IMR-90 (cell line): ENCODE data around the gene JSRP1. TPM values are rescaled to one million over a fixed set of nuclear protein-coding genes. Genes with fewer than 3 reads are reported as not detected.

Source experiments
- ATAC-seq: fragments of 200-7000 bp; cut with Tn5 transposase; 2 replicates; pipeline ENCODE4 v1.9.1; 2020; ENCODE audit warnings: low read depth, mild to moderate bottlenecking, moderate library complexity
- BruUV-seq: library from RNA; stranded (reverse); fragments of 400-500 nt; replicated peaks from 2 replicates; lab custom pipeline; 2021; lab: Mats Ljungman, UMichigan
- CTCF ChIA-PET: fragments of 300-600 bp; formaldehyde crosslinking; extraction: SDS; loops from one replicate; lab custom pipeline; 2021; ENCODE audit warnings: antibody characterized with exemption; lab: Yijun Ruan, JAX
- POLR2A ChIA-PET: fragments of 300-600 bp; sonication (Branson Sonifier 250); formaldehyde crosslinking; loops from one replicate; lab custom pipeline; 2022; ENCODE audit warnings: antibody characterized with exemption; ENCODE audit not compliant: unreplicated experiment; lab: Charles Lee
- DNase-seq: peaks from one replicate; pipeline ENCODE4 v3.0.0; 2013
- H2AFZ ChIP-seq: replicated peaks from 2 replicates; pipeline ENCODE3; 2013; ENCODE audit warnings: low read length, mild to moderate bottlenecking; ENCODE audit not compliant: poor library complexity
- H2AK5ac ChIP-seq: 2 replicates; pipeline ENCODE4 v1.6.1; 2013; ENCODE audit warnings: low read depth, low read length, inconsistent platforms
- H2AK9ac ChIP-seq: replicated peaks from 2 replicates; pipeline ENCODE3; 2013; ENCODE audit warnings: mild to moderate bottlenecking, low read depth, low read length, moderate library complexity; ENCODE audit not compliant: poor library complexity
- H2BK120ac ChIP-seq: 2 replicates; pipeline ENCODE4 v1.6.1; 2013; ENCODE audit warnings: low read depth, low read length, inconsistent platforms
- H2BK15ac ChIP-seq: 3 replicates; pipeline ENCODE4 v1.6.1; 2013; ENCODE audit warnings: low read depth, low read length, inconsistent platforms
- H2BK20ac ChIP-seq: 2 replicates; pipeline ENCODE4 v1.6.1; 2013; ENCODE audit warnings: low read depth, mild to moderate bottlenecking, inconsistent platforms, low read length, moderate library complexity
- H2BK5ac ChIP-seq: 2 replicates; pipeline ENCODE4 v1.6.1; 2013; ENCODE audit warnings: mild to moderate bottlenecking, low read depth, low read length, inconsistent platforms; ENCODE audit not compliant: poor library complexity, severe bottlenecking
- H3K14ac ChIP-seq: replicated peaks from 2 replicates; pipeline ENCODE4 v1.6.1; 2013; ENCODE audit warnings: low read depth, low read length, inconsistent platforms
- H3K18ac ChIP-seq: 2 replicates; pipeline ENCODE4 v1.6.1; 2013; ENCODE audit warnings: low read depth, low read length, control low read depth
- H3K23ac ChIP-seq: 2 replicates; pipeline ENCODE4 v1.6.1; 2013; ENCODE audit warnings: low read depth, low read length, inconsistent platforms
- H3K27ac ChIP-seq: 2 replicates; pipeline ENCODE4 v1.5.1; 2013; ENCODE audit warnings: mild to moderate bottlenecking, control low read depth, low read length; ENCODE audit not compliant: insufficient read depth
- H3K27me3 ChIP-seq: 2 replicates; pipeline ENCODE4 v1.6.1; 2013; ENCODE audit warnings: low read length; ENCODE audit not compliant: control insufficient read depth, insufficient read depth
- H3K36me3 ChIP-seq: 2 replicates; pipeline ENCODE4 v1.6.1; 2013; ENCODE audit warnings: low read length, mixed read lengths; ENCODE audit not compliant: control insufficient read depth, insufficient read depth
- H3K4ac ChIP-seq: 2 replicates; pipeline ENCODE4 v1.6.1; 2013; ENCODE audit warnings: low read depth, low read length, inconsistent platforms
- H3K4me1 ChIP-seq: 2 replicates; pipeline ENCODE4 v1.6.1; 2013; ENCODE audit warnings: low read length, mixed read lengths; ENCODE audit not compliant: control insufficient read depth, insufficient read depth
- H3K4me2 ChIP-seq: 2 replicates; pipeline ENCODE4 v1.6.1; 2013; ENCODE audit warnings: low read depth, mild to moderate bottlenecking, control low read depth, low read length, moderate library complexity
- H3K4me3 ChIP-seq: 2 replicates; pipeline ENCODE4 v1.5.1; 2013; ENCODE audit warnings: low read depth, mild to moderate bottlenecking, control low read depth, low read length, moderate library complexity; ENCODE audit not compliant: insufficient read depth
- H3K56ac ChIP-seq: 2 replicates; pipeline ENCODE4 v1.6.1; 2013; ENCODE audit warnings: low read length, inconsistent platforms; ENCODE audit not compliant: insufficient read depth; ENCODE audit errors: extremely low read depth
- H3K79me1 ChIP-seq, 2 experiments: 2 replicates each; pipeline ENCODE4 v1.6.1; 2013; ENCODE audit warnings: low read length in 2 of 2, inconsistent platforms in 1 of 2, low read depth in 1 of 2
- H3K9ac ChIP-seq: 2 replicates; pipeline ENCODE4 v1.6.1; 2013; ENCODE audit warnings: low read depth, low read length, control low read depth
- H3K9me1 ChIP-seq: 2 replicates; pipeline ENCODE4 v1.6.1; 2013; ENCODE audit warnings: low read length, inconsistent platforms; ENCODE audit not compliant: insufficient read depth
- H3K9me3 ChIP-seq: 2 replicates; pipeline ENCODE4 v1.6.1; 2013; ENCODE audit warnings: low read length; ENCODE audit not compliant: control insufficient read depth, insufficient read depth
- H4K20me1 ChIP-seq: 2 replicates; pipeline ENCODE4 v1.6.1; 2013; ENCODE audit warnings: low read length, inconsistent platforms; ENCODE audit not compliant: insufficient read depth
- H4K5ac ChIP-seq: 2 replicates; pipeline ENCODE4 v1.6.1; 2013; ENCODE audit warnings: mild to moderate bottlenecking, low read depth, low read length, control low read depth
- H4K8ac ChIP-seq, 2 experiments: 2 replicates each; pipeline ENCODE4 v1.6.1; 2013; ENCODE audit warnings: low read depth in 2 of 2, low read length in 2 of 2, control low read depth in 1 of 2, inconsistent platforms in 1 of 2
- H4K91ac ChIP-seq: 2 replicates; pipeline ENCODE4 v1.6.1; 2013; ENCODE audit warnings: low read depth, low read length, inconsistent platforms; ENCODE audit not compliant: insufficient read depth
- CEBPB ChIP-seq: IDR thresholded peaks from 2 replicates; pipeline ENCODE4 v1.6.1; 2012; ENCODE audit warnings: low read depth, low read length, improper control_type of control experiment
- CHD1 ChIP-seq: IDR thresholded peaks from 2 replicates; pipeline ENCODE4 v1.6.1; 2012; ENCODE audit warnings: low read depth, low read length, improper control_type of control experiment
- CTCF ChIP-seq: conservative IDR thresholded peaks from 2 replicates; pipeline ENCODE4 v1.5.1; 2012; ENCODE audit warnings: mild to moderate bottlenecking, low read depth, low read length, improper control_type of control experiment
- ELK1 ChIP-seq: fragments of 150-350 bp; IDR thresholded peaks from 2 replicates; pipeline ENCODE4 v1.6.1; 2016; ENCODE audit warnings: low read depth, mild to moderate bottlenecking, low read length, moderate library complexity, borderline replicate concordance
- FOS ChIP-seq: fragments of 150-350 bp; IDR thresholded peaks from 2 replicates; pipeline ENCODE4 v1.6.1; 2016; ENCODE audit warnings: low read depth, low read length
- MAFK ChIP-seq: IDR thresholded peaks from 2 replicates; pipeline ENCODE4 v1.6.1; 2012; ENCODE audit warnings: low read depth, low read length, improper control_type of control experiment
- MXI1 ChIP-seq: IDR thresholded peaks from 2 replicates; pipeline ENCODE4 v1.6.1; 2012; ENCODE audit warnings: low read depth, mild to moderate bottlenecking, low read length, moderate library complexity, borderline replicate concordance
- NFE2L2 ChIP-seq: fragments of 150-350 bp; IDR thresholded peaks from 2 replicates; pipeline ENCODE4 v1.6.1; 2016; ENCODE audit warnings: low read depth, mild to moderate bottlenecking, low read length
- POLR2A ChIP-seq: IDR thresholded peaks from 2 replicates; pipeline ENCODE4 v1.6.1; 2012; ENCODE audit warnings: mild to moderate bottlenecking, low read depth, low read length
- RAD21 ChIP-seq: IDR thresholded peaks from 2 replicates; pipeline ENCODE4 v1.6.1; 2012; ENCODE audit warnings: low read length, improper control_type of control experiment
- RCOR1 ChIP-seq: IDR thresholded peaks from 2 replicates; pipeline ENCODE4 v1.6.1; 2012; ENCODE audit warnings: mild to moderate bottlenecking, low read length, improper control_type of control experiment; ENCODE audit not compliant: insufficient replicate concordance
- RFX5 ChIP-seq: IDR thresholded peaks from 2 replicates; pipeline ENCODE4 v1.8.0; 2012; ENCODE audit warnings: low read depth, mild to moderate bottlenecking, low read length, moderate library complexity
- SMC3 ChIP-seq: fragments of 150-350 bp; IDR thresholded peaks from 2 replicates; pipeline ENCODE4 v1.6.1; 2016; ENCODE audit warnings: low read depth, mild to moderate bottlenecking, antibody characterized with exemption, low read length, moderate library complexity
- WGBS, 2 experiments: methylation state at CpG; one replicate each; pipeline versions ENCODE4 v1.1.5 to v1.1.7; 2013; ENCODE audit warnings: missing lambda C conversion rate in 2 of 2; ENCODE audit not compliant: insufficient read length in 1 of 2; ENCODE audit errors: extremely low coverage in 2 of 2; 5-methylcytosine and 5-hydroxymethylcytosine counted together
- dilution Hi-C: fragments of 300-500 bp; cut with HindIII; formaldehyde crosslinking; loops from one replicate; pipeline ENCODE4 v1.14.3; 2018; ENCODE audit warnings: low sequenced_read_pairs; ENCODE audit not compliant: unreplicated experiment
- in situ Hi-C: fragments of 300-500 bp; cut with MboI; formaldehyde crosslinking; loops from 3 replicates; pipeline ENCODE4 v1.14.3; 2019; ENCODE audit warnings: low sequenced_read_pairs, inconsistent platforms, mixed read lengths
- intact Hi-C: fragments of 100-400 bp; cut with micrococcal nuclease; formaldehyde crosslinking; loops from 2 replicates; pipeline ENCODE4 v1.10.0; 2022
- polyA plus RNA-seq, 3 experiments: library from polyadenylated mRNA; depleted of rRNA; stranded (reverse); fragments of >200 nt; gene quantifications; 2 replicates each; pipeline ENCODE4 v1.2.3, GENCODE V29; 2012; ENCODE audit warnings: low replicate concordance in 1 of 3
- total RNA-seq: library from RNA; depleted of rRNA; stranded (reverse); fragments of >200 nt; gene quantifications from 2 replicates; pipeline ENCODE4 v1.2.3, GENCODE V29; 2012

Gene JSRP1
- total and polyA plus RNA-seq, 2 of the 4 experiments (the other 2 are of a cell fraction) = not detected

GRCh38 chr19:2242092-2242537 is 14.1 kb downstream of the JSRP1 start:
- Histone ChIP-seq H3K4me3 (no peak overlapping the region), H3K14ac (no peak overlapping the region), H3K56ac (no peak overlapping the region), H2BK15ac (no peak overlapping the region), H2AFZ (no peak overlapping the region), H2BK5ac (no peak overlapping the region), H2AK9ac (no peak overlapping the region), H3K18ac (no peak overlapping the region), H3K4ac (no peak overlapping the region), H3K4me2 (no peak overlapping the region), H4K5ac (no peak overlapping the region), H3K23ac (no peak overlapping the region), H2AK5ac (no peak overlapping the region), H3K9ac (no peak overlapping the region), H3K27ac (no peak overlapping the region), H3K36me3 (peaks cover 47% of the 10 kb centered on the region), H2BK20ac (no peak overlapping the region), H3K27me3 (no peaks in the 10 kb centered on the region), H3K4me1 (peaks cover 19% of the 10 kb centered on the region), H3K9me3 (no peaks in the 10 kb centered on the region), H4K20me1 (peaks cover 90% of the 10 kb centered on the region), H3K79me1 (peaks cover 4 to 67% of the 10 kb centered on the region in 2 experiments; a peak in 2 of 4 replicates), H4K8ac (no peak overlapping the region), H3K9me1 (peaks cover 13% of the 10 kb centered on the region), H4K91ac (no peak overlapping the region), H2BK120ac (no peak overlapping the region)
- BruUV-seq = no TSS peak
- 91% methylated on average over 10 of the region's 12 CpGs; no CpG with 5 or more reads in 1 of the 2 experiments for WGBS, 2 experiments
- intact Hi-C loops (no loop called here), in situ Hi-C loops (no loop called here), dilution Hi-C loops (no loop called here)
- ATAC-seq (no peak), DNase-seq (no peak)
- CTCF ChIA-PET = no interaction called here
- POLR2A ChIA-PET = no interaction called here
- no peak for TF ChIP-seq CHD1
- TF ChIP-seq POLR2A = no peak
- TF ChIP-seq RCOR1 = no peak
- no peak for TF ChIP-seq MXI1
- TF ChIP-seq MAFK = no peak
- no peak for TF ChIP-seq CEBPB
- no peak for TF ChIP-seq ELK1
- TF ChIP-seq RFX5 = no peak
- no peak for TF ChIP-seq CTCF
- no peak for TF ChIP-seq RAD21
- no peak for TF ChIP-seq NFE2L2
- no peak for TF ChIP-seq FOS
- no peak for TF ChIP-seq SMC3
